SK-N-MC (cell line): Measurements from ENCODE around the gene BTNL9.

ENCODE experiments used
- EZH2 ChIP-seq: fragments of 200-600 bp; sonication (generic); IDR thresholded peaks from one replicate; pipeline ENCODE4 v1.6.1; 2017; ENCODE audit warnings: antibody characterized with exemption
- POLR2AphosphoS5 ChIP-seq: IDR thresholded peaks from 2 replicates; pipeline ENCODE4 v1.6.1; 2012; ENCODE audit warnings: mild to moderate bottlenecking, low read depth, low read length, borderline replicate concordance

GRCh38 chr5:181036816-181037364, 3.2 kb upstream of the BTNL9 start:
- no peak for TF ChIP-seq EZH2
- TF ChIP-seq POLR2AphosphoS5 = no peak
